GM12878 (cell line): Measurements from ENCODE around the gene JAG1.

Experiments used
- CEBPZ ChIP-seq: fragments of 150-350 bp; IDR thresholded peaks from 2 replicates; pipeline ENCODE4 v1.6.1; 2016; ENCODE audit warnings: low read depth, low read length
- EZH2 ChIP-seq: IDR thresholded peaks from 2 replicates; pipeline ENCODE4 v1.6.1; 2012; ENCODE audit warnings: low read depth, mild to moderate bottlenecking, control low read depth, inconsistent platforms, low read length, borderline replicate concordance; ENCODE audit not compliant: control insufficient read depth
- JUND ChIP-seq: IDR thresholded peaks from 2 replicates; pipeline ENCODE4 v1.6.1; 2012; ENCODE audit warnings: low read depth, mild to moderate bottlenecking, low read length, improper control_type of control experiment, moderate library complexity
- MEF2A ChIP-seq: IDR thresholded peaks from 2 replicates; pipeline ENCODE4 v1.6.1; 2011; ENCODE audit warnings: low read depth, mild to moderate bottlenecking, low read length, moderate library complexity; ENCODE audit not compliant: insufficient read depth
- POLR2A ChIP-seq: IDR thresholded peaks from 2 replicates; pipeline ENCODE4 v1.6.1; 2011; ENCODE audit warnings: low read depth, mild to moderate bottlenecking, low read length
- RAD21 ChIP-seq: IDR thresholded peaks from 2 replicates; pipeline ENCODE4 v1.6.1; 2011; ENCODE audit warnings: mild to moderate bottlenecking, low read depth, low read length, moderate library complexity; ENCODE audit not compliant: insufficient read depth
- ZNF207 ChIP-seq: fragments of 450-650 bp; IDR thresholded peaks from 2 replicates; pipeline ENCODE4 v1.6.1; 2014; ENCODE audit warnings: antibody characterized with exemption, mild to moderate bottlenecking, borderline replicate concordance
- TF ChIP-seq, protein P1 (sequence below): IDR thresholded peaks from 2 replicates; pipeline ENCODE4 v1.6.1; 2012; ENCODE audit warnings: low read length, inconsistent platforms
- TF ChIP-seq, protein P2 (sequence below), 3 experiments: IDR thresholded peaks in 2 of 3; conservative IDR thresholded peaks in 1 of 3; 2 replicates each; pipeline ENCODE4 v1.5.1; 2011; ENCODE audit warnings: low read depth in 3 of 3, low read length in 3 of 3, mild to moderate bottlenecking in 3 of 3, control low read depth in 2 of 3, moderate library complexity in 2 of 3, inconsistent platforms in 1 of 3, mixed read lengths in 1 of 3; ENCODE audit not compliant: control insufficient read depth in 2 of 3, insufficient read depth in 1 of 3; ENCODE audit errors: extremely low read depth in 1 of 3

DNA sequence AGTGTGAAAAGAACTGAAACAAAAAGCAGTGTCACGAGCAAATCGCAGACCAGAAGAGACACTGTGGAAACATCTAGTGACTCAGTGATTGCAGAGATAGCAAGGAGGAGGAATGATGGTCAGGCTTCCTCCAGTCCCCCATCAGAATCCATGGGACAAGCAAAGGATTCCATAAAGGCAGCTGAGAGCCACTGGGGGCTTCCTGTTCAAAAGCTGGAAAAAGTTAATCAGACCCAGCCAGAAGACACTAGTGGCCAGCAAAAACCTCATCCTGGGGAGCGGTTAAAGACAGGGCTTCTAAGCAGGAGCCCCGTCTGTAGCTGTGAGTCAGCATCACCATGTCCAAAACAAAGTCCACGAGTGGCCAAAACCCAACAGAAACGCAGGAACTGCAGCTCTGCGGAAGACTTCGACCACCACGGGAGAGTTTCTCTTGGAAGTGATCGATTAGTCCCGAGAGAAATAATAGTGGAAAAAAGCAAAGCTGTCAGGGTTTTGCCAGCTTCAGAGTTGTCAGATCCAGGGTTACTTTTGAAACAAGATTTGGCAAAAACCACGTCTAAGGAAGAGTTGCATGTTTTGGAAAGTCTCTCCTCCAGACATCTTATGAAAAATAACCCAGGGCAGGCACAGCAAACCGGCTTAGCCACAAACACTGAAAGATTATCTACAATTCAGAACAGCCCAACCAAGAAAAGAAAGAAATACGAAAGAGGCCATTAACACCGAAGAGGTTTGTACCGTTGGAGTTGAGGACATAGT is 51.0 kb downstream of the JAG1 start:
- no peak for TF ChIP-seq EZH2
- TF ChIP-seq MEF2A: no peak
- TF ChIP-seq, protein P1, sequence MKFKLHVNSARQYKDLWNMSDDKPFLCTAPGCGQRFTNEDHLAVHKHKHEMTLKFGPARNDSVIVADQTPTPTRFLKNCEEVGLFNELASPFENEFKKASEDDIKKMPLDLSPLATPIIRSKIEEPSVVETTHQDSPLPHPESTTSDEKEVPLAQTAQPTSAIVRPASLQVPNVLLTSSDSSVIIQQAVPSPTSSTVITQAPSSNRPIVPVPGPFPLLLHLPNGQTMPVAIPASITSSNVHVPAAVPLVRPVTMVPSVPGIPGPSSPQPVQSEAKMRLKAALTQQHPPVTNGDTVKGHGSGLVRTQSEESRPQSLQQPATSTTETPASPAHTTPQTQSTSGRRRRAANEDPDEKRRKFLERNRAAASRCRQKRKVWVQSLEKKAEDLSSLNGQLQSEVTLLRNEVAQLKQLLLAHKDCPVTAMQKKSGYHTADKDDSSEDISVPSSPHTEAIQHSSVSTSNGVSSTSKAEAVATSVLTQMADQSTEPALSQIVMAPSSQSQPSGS: no peak
- no peak for TF ChIP-seq CEBPZ
- no peak for TF ChIP-seq POLR2A
- TF ChIP-seq JUND: no peak
- TF ChIP-seq, protein P2, sequence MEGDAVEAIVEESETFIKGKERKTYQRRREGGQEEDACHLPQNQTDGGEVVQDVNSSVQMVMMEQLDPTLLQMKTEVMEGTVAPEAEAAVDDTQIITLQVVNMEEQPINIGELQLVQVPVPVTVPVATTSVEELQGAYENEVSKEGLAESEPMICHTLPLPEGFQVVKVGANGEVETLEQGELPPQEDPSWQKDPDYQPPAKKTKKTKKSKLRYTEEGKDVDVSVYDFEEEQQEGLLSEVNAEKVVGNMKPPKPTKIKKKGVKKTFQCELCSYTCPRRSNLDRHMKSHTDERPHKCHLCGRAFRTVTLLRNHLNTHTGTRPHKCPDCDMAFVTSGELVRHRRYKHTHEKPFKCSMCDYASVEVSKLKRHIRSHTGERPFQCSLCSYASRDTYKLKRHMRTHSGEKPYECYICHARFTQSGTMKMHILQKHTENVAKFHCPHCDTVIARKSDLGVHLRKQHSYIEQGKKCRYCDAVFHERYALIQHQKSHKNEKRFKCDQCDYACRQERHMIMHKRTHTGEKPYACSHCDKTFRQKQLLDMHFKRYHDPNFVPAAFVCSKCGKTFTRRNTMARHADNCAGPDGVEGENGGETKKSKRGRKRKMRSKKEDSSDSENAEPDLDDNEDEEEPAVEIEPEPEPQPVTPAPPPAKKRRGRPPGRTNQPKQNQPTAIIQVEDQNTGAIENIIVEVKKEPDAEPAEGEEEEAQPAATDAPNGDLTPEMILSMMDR (IDR thresholded peaks at IDR 0.05 in 2 of 3, conservative IDR thresholded peaks at IDR 0.05 in 1 of 3; ENCODE audit: control insufficient read depth in 2 of 3, extremely low read depth in 1 of 3, insufficient read depth in 1 of 3, low read depth in 3 of 3, low read length in 3 of 3): no peak
- no peak for TF ChIP-seq ZNF207
- TF ChIP-seq RAD21: no peak
